Measurements from ENCODE around the gene THSD4.

Gene THSD4

GRCh38 chr15:71136159-71136783 is 21.0 kb downstream of the THSD4 start:
- H3K27me3 ChIP-seq (ENCODE audit: insufficient read depth, low read length), result no peaks in the 10 kb centered on the region
- peaks cover 4% of the 10 kb centered on the region; the same call in 1 of the 2 replicates for H3K36me3 ChIP-seq (ENCODE audit: insufficient read depth, low read length)
- peaks cover 35% of the 10 kb centered on the region for H3K4me1 ChIP-seq (ENCODE audit: control insufficient read depth, insufficient read depth, low read length, unreplicated experiment)
- H2AFZ ChIP-seq (ENCODE audit: low read length, unreplicated experiment), result no peak overlapping the region
- H3K79me2 ChIP-seq (ENCODE audit: control insufficient read depth, insufficient read depth, low read length, unreplicated experiment), result peaks cover 11% of the 10 kb centered on the region
- peak overlapping the region; percentile 4; the same call in 1 of the 2 replicates for H3K4me3 ChIP-seq (ENCODE audit: low read depth, low read length)
- H3K27ac ChIP-seq (ENCODE audit: low read depth, low read length), result peak overlapping the region; percentile 73

GRCh38 chr15:71136793-71137518 is 21.7 kb downstream of the THSD4 start:
- H3K36me3 ChIP-seq (ENCODE audit: insufficient read depth, low read length), result peaks cover 4% of the 10 kb centered on the region; the same call in 1 of the 2 replicates
- H3K79me2 ChIP-seq (ENCODE audit: control insufficient read depth, insufficient read depth, low read length, unreplicated experiment), result peaks cover 11% of the 10 kb centered on the region
- peak overlapping the region; percentile 4; the same call in 1 of the 2 replicates for H3K4me3 ChIP-seq (ENCODE audit: low read depth, low read length)
- no peak overlapping the region for H2AFZ ChIP-seq (ENCODE audit: low read length, unreplicated experiment)
- H3K27ac ChIP-seq (ENCODE audit: low read depth, low read length), result peak overlapping the region; percentile 73
- H3K4me1 ChIP-seq (ENCODE audit: control insufficient read depth, insufficient read depth, low read length, unreplicated experiment), result peaks cover 29% of the 10 kb centered on the region
- H3K27me3 ChIP-seq (ENCODE audit: insufficient read depth, low read length), result no peaks in the 10 kb centered on the region

GRCh38 chr15:71138473-71138872 is 23.2 kb downstream of the THSD4 start:
- H3K27ac ChIP-seq (ENCODE audit: low read depth, low read length), result no peak overlapping the region
- no peak overlapping the region for H3K4me3 ChIP-seq (ENCODE audit: low read depth, low read length)
- no peaks in the 10 kb centered on the region for H3K27me3 ChIP-seq (ENCODE audit: insufficient read depth, low read length)
- peaks cover 3% of the 10 kb centered on the region for H3K79me2 ChIP-seq (ENCODE audit: control insufficient read depth, insufficient read depth, low read length, unreplicated experiment)
- peaks cover 20% of the 10 kb centered on the region for H3K4me1 ChIP-seq (ENCODE audit: control insufficient read depth, insufficient read depth, low read length, unreplicated experiment)
- no peak overlapping the region for H2AFZ ChIP-seq (ENCODE audit: low read length, unreplicated experiment)
- peaks cover 4% of the 10 kb centered on the region; the same call in 1 of the 2 replicates for H3K36me3 ChIP-seq (ENCODE audit: insufficient read depth, low read length)

GRCh38 chr15:71139241-71139640 is 24.0 kb downstream of the THSD4 start:
- no peak overlapping the region for H3K27ac ChIP-seq (ENCODE audit: low read depth, low read length)
- no peaks in the 10 kb centered on the region for H3K27me3 ChIP-seq (ENCODE audit: insufficient read depth, low read length)
- peaks cover 4% of the 10 kb centered on the region; the same call in 1 of the 2 replicates for H3K36me3 ChIP-seq (ENCODE audit: insufficient read depth, low read length)
- peaks cover 3% of the 10 kb centered on the region for H3K79me2 ChIP-seq (ENCODE audit: control insufficient read depth, insufficient read depth, low read length, unreplicated experiment)
- H3K4me1 ChIP-seq (ENCODE audit: control insufficient read depth, insufficient read depth, low read length, unreplicated experiment), result peaks cover 20% of the 10 kb centered on the region
- H3K4me3 ChIP-seq (ENCODE audit: low read depth, low read length), result no peak overlapping the region
- H2AFZ ChIP-seq (ENCODE audit: low read length, unreplicated experiment), result no peak overlapping the region

- Histone ChIP-seq H3K4me1 (ENCODE audit: control insufficient read depth, insufficient read depth, low read length, unreplicated experiment) (peaks cover 8% of the 10 kb centered on the region), H3K36me3 (ENCODE audit: insufficient read depth, low read length) (peaks cover 4% of the 10 kb centered on the region; the same call in 1 of the 2 replicates), H3K27me3 (ENCODE audit: insufficient read depth, low read length) (no peaks in the 10 kb centered on the region), H2AFZ (ENCODE audit: low read length, unreplicated experiment) (no peak overlapping the region), H3K27ac (ENCODE audit: low read depth, low read length) (no peak overlapping the region), H3K4me3 (ENCODE audit: low read depth, low read length) (no peak overlapping the region), H3K79me2 (ENCODE audit: control insufficient read depth, insufficient read depth, low read length, unreplicated experiment) (peaks cover 3% of the 10 kb centered on the region)
These were observed 26.3 kb downstream of the THSD4 start for GRCh38 chr15:71141572-71141971.

- Histone ChIP-seq H3K79me2 (ENCODE audit: control insufficient read depth, insufficient read depth, low read length, unreplicated experiment) (no peaks in the 10 kb centered on the region), H3K4me3 (ENCODE audit: low read depth, low read length) (no peak overlapping the region), H3K27ac (ENCODE audit: low read depth, low read length) (no peak overlapping the region), H3K36me3 (ENCODE audit: insufficient read depth, low read length) (peaks cover 2% of the 10 kb centered on the region; the same call in 1 of the 2 replicates), H2AFZ (ENCODE audit: low read length, unreplicated experiment) (no peak overlapping the region), H3K27me3 (ENCODE audit: insufficient read depth, low read length) (no peaks in the 10 kb centered on the region), H3K4me1 (ENCODE audit: control insufficient read depth, insufficient read depth, low read length, unreplicated experiment) (no peaks in the 10 kb centered on the region)
These were observed 27.5 kb downstream of the THSD4 start for GRCh38 chr15:71142780-71143179.

GRCh38 chr15:71143373-71144310 is 28.4 kb downstream of the THSD4 start:
- Histone ChIP-seq H2AFZ (ENCODE audit: low read length, unreplicated experiment) (no peak overlapping the region), H3K27ac (ENCODE audit: low read depth, low read length) (no peak overlapping the region), H3K4me1 (ENCODE audit: control insufficient read depth, insufficient read depth, low read length, unreplicated experiment) (no peaks in the 10 kb centered on the region)

GRCh38 chr15:71145648-71146047 is 30.4 kb downstream of the THSD4 start:
- H3K4me1 ChIP-seq (ENCODE audit: control insufficient read depth, insufficient read depth, low read length, unreplicated experiment), result no peaks in the 10 kb centered on the region
- no peaks in the 10 kb centered on the region for H3K27me3 ChIP-seq (ENCODE audit: insufficient read depth, low read length)
- no peak overlapping the region for H2AFZ ChIP-seq (ENCODE audit: low read length, unreplicated experiment)
- no peak overlapping the region for H3K4me3 ChIP-seq (ENCODE audit: low read depth, low read length)
- no peaks in the 10 kb centered on the region for H3K36me3 ChIP-seq (ENCODE audit: insufficient read depth, low read length)
- no peaks in the 10 kb centered on the region for H3K79me2 ChIP-seq (ENCODE audit: control insufficient read depth, insufficient read depth, low read length, unreplicated experiment)
- no peak overlapping the region for H3K27ac ChIP-seq (ENCODE audit: low read depth, low read length)

More at GRCh38 chr15:71143373-71144310, 28.4 kb downstream of the THSD4 start:
- H3K4me3 ChIP-seq (ENCODE audit: low read depth, low read length), result no peak overlapping the region
- H3K36me3 ChIP-seq (ENCODE audit: insufficient read depth, low read length), result no peaks in the 10 kb centered on the region
- no peaks in the 10 kb centered on the region for H3K27me3 ChIP-seq (ENCODE audit: insufficient read depth, low read length)
- no peaks in the 10 kb centered on the region for H3K79me2 ChIP-seq (ENCODE audit: control insufficient read depth, insufficient read depth, low read length, unreplicated experiment)

- H2AFZ ChIP-seq (ENCODE audit: low read length, unreplicated experiment), result no peak overlapping the region
- peaks cover 6% of the 10 kb centered on the region for H3K4me1 ChIP-seq (ENCODE audit: control insufficient read depth, insufficient read depth, low read length, unreplicated experiment)
- H3K36me3 ChIP-seq (ENCODE audit: insufficient read depth, low read length), result no peaks in the 10 kb centered on the region
- no peak overlapping the region for H3K4me3 ChIP-seq (ENCODE audit: low read depth, low read length)
- H3K79me2 ChIP-seq (ENCODE audit: control insufficient read depth, insufficient read depth, low read length, unreplicated experiment), result no peaks in the 10 kb centered on the region
- no peak overlapping the region for H3K27ac ChIP-seq (ENCODE audit: low read depth, low read length)
- H3K27me3 ChIP-seq (ENCODE audit: insufficient read depth, low read length), result no peaks in the 10 kb centered on the region
These were observed 31.3 kb downstream of the THSD4 start for GRCh38 chr15:71146580-71146982.

- Histone ChIP-seq H3K79me2 (ENCODE audit: control insufficient read depth, insufficient read depth, low read length, unreplicated experiment) (no peaks in the 10 kb centered on the region), H3K4me1 (ENCODE audit: control insufficient read depth, insufficient read depth, low read length, unreplicated experiment) (peaks cover 6% of the 10 kb centered on the region), H3K27me3 (ENCODE audit: insufficient read depth, low read length) (no peaks in the 10 kb centered on the region), H3K27ac (ENCODE audit: low read depth, low read length) (no peak overlapping the region), H2AFZ (ENCODE audit: low read length, unreplicated experiment) (no peak overlapping the region), H3K4me3 (ENCODE audit: low read depth, low read length) (no peak overlapping the region), H3K36me3 (ENCODE audit: insufficient read depth, low read length) (no peaks in the 10 kb centered on the region)
These were observed 32.8 kb downstream of the THSD4 start for GRCh38 chr15:71148048-71148447.

All from ACC112 (cell line).